ENCODE measurements around the gene ARHGEF7.

GRCh38 chr13:111153279-111153976, 38.3 kb downstream of the ARHGEF7 start:
- TF ChIP-seq, protein P1, sequence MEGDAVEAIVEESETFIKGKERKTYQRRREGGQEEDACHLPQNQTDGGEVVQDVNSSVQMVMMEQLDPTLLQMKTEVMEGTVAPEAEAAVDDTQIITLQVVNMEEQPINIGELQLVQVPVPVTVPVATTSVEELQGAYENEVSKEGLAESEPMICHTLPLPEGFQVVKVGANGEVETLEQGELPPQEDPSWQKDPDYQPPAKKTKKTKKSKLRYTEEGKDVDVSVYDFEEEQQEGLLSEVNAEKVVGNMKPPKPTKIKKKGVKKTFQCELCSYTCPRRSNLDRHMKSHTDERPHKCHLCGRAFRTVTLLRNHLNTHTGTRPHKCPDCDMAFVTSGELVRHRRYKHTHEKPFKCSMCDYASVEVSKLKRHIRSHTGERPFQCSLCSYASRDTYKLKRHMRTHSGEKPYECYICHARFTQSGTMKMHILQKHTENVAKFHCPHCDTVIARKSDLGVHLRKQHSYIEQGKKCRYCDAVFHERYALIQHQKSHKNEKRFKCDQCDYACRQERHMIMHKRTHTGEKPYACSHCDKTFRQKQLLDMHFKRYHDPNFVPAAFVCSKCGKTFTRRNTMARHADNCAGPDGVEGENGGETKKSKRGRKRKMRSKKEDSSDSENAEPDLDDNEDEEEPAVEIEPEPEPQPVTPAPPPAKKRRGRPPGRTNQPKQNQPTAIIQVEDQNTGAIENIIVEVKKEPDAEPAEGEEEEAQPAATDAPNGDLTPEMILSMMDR (conservative IDR thresholded peaks at IDR 0.05; ENCODE audit: low read length) = no peak
- no peak for TF ChIP-seq EZH2phosphoT487 (IDR thresholded peaks at IDR 0.05; ENCODE audit: borderline replicate concordance, low read depth, low read length)
